Psoas muscle (tissue), 8 donors: Measurements from ENCODE around the gene DISP3. TPM values are rescaled to one million over a fixed set of nuclear protein-coding genes. Genes with fewer than 3 reads are reported as not detected.

ENCODE experiments used
- ATAC-seq, 4 donors: fragments of 200-7000 bp; cut with Tn5 transposase; one replicate each; pipeline ENCODE4 v1.9.1; 2020; ENCODE audit warnings: moderate library complexity in 3 of 4, mild to moderate bottlenecking in 2 of 4
- DNase-seq, 2 donors: peaks; one replicate each; pipeline ENCODE4 v3.0.0-alpha.2; 2020
- H3K27ac ChIP-seq: fragments of 200-600 bp; one replicate; pipeline ENCODE4 v1.8.0; 2022
- H3K27me3 ChIP-seq, 3 donors: fragments of 200-600 bp in 1 of 3; one replicate each; pipeline versions ENCODE4 v1.6.1 to v1.8.0; 2013 to 2022; ENCODE audit warnings: low read length in 2 of 3, mild to moderate bottlenecking in 2 of 3, moderate library complexity in 1 of 3; ENCODE audit not compliant: insufficient read depth in 3 of 3
- H3K36me3 ChIP-seq, 2 donors: fragments of 200-600 bp in 1 of 2; one replicate each; pipeline versions ENCODE4 v1.6.1 to v1.8.0; 2013 to 2022; ENCODE audit warnings: low read depth in 1 of 2, mild to moderate bottlenecking in 1 of 2, moderate library complexity in 1 of 2; ENCODE audit not compliant: insufficient read depth in 1 of 2
- H3K4me1 ChIP-seq: fragments of 200-600 bp; one replicate; pipeline ENCODE4 v1.8.0; 2022
- H3K4me3 ChIP-seq: fragments of 200-600 bp; one replicate; pipeline ENCODE4 v1.8.0; 2022; ENCODE audit warnings: mild to moderate bottlenecking
- H3K9me3 ChIP-seq: fragments of 200-600 bp; one replicate; pipeline ENCODE4 v1.8.0; 2022
- WGBS, 3 donors: extraction: QIAGEN DNeasy Blood & Tissue Kit; methylation state at CpG; one replicate each; pipeline versions ENCODE4 v1.1.6 to v1.1.7; 2013; 5-methylcytosine and 5-hydroxymethylcytosine counted together
- intact Hi-C, 2 donors: fragments of 100-400 bp; cut with DNase I; formaldehyde crosslinking; loops; one replicate each; pipeline versions ENCODE4 v1.11.0 to v1.14.2; 2022
- polyA plus RNA-seq, 3 donors: library from polyadenylated mRNA; stranded (reverse); fragments of 200-250 nt; gene quantifications; one replicate each; pipeline ENCODE4 v1.2.3, GENCODE V29; 2013
- total RNA-seq, 4 donors: library from RNA; stranded (reverse); fragmentation: NEBNext Ultra II Directional in 2 of 4; extraction: Animal tissue kit (Norgen Biotek cat#: 25700) in 2 of 4; gene quantifications; one replicate each; pipeline versions ENCODE4 v1.2.1 to v1.2.4, GENCODE V29; 2021 to 2023
- TF ChIP-seq, protein P1 (sequence below): fragments of 200-600 bp; IDR thresholded peaks from one replicate; pipeline ENCODE4 v1.8.0; 2022; ENCODE audit warnings: antibody characterized with exemption
- donor health status: healthy with polysubstance abuse.
- donor health status: DM: no; HTN: no; CAD: no; lungs with moderate emphysema.
- donor health status: Bipolar disorder and iron deficiency.
- donor health status: healthy.
- donor health status: DM: yes; HTN: yes; CAD: no.
- donor health status: DM: no; HTN: no; CAD: no.
- donor health status: DM: no; HTN: no; CAD: no.
- donor health status: DM: yes; HTN: yes; CAD: no.

DISP3 gene
- total and polyA plus RNA-seq, 7 donors: 0.01 to 0.04 (median 0.02) TPM; not detected in 3

- intact Hi-C loops: no loop called here
- no peak overlapping the region for H3K27ac ChIP-seq
- ATAC-seq (no peak), DNase-seq (no peak)
- H3K4me1 ChIP-seq: no peaks in the 10 kb centered on the region
- H3K9me3 ChIP-seq: no peaks in the 10 kb centered on the region
- TF ChIP-seq, protein P1, sequence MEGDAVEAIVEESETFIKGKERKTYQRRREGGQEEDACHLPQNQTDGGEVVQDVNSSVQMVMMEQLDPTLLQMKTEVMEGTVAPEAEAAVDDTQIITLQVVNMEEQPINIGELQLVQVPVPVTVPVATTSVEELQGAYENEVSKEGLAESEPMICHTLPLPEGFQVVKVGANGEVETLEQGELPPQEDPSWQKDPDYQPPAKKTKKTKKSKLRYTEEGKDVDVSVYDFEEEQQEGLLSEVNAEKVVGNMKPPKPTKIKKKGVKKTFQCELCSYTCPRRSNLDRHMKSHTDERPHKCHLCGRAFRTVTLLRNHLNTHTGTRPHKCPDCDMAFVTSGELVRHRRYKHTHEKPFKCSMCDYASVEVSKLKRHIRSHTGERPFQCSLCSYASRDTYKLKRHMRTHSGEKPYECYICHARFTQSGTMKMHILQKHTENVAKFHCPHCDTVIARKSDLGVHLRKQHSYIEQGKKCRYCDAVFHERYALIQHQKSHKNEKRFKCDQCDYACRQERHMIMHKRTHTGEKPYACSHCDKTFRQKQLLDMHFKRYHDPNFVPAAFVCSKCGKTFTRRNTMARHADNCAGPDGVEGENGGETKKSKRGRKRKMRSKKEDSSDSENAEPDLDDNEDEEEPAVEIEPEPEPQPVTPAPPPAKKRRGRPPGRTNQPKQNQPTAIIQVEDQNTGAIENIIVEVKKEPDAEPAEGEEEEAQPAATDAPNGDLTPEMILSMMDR: no peak
- no peak overlapping the region for H3K4me3 ChIP-seq
- H3K27me3 ChIP-seq: peaks cover 0 to 27% (median 2%) of the 10 kb centered on the region in 3 donors
- 57 to 67% (median 61%) methylated on average over 16 of the region's 16 CpGs for WGBS, 3 donors
- no peaks in the 10 kb centered on the region for H3K36me3 ChIP-seq
These were observed 46.9 kb upstream of the DISP3 start for GRCh38 chr1:11431941-11432507.

DNA sequence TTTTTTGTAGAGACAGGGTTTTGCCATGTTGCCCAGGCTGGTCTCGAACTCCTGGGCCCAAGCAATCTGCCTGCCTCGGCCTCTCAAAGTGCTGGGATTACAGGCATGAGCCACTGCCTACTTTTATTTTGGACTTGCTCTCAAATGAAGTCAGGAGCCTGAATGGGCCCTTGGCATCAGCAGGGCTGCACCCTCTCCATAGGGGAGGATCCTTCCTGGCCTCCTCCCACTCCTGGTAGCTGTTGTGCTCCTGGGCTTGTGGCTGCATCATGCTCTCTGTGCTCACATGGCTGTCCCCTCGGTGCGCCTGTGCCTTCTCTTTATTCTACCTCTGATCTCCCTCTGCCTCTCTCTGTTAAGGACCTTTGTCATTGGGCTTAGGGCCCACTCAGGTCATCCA, 46.4 kb upstream of the DISP3 start:
- no peaks in the 10 kb centered on the region for H3K4me1 ChIP-seq
- peaks cover 0 to 27% (median 2%) of the 10 kb centered on the region in 3 donors for H3K27me3 ChIP-seq
- H3K27ac ChIP-seq: no peak overlapping the region
- 73 to 83% (median 79%) methylated on average over 4 of the region's 4 CpGs for WGBS, 3 donors
- TF ChIP-seq, protein P1: no peak
- ATAC-seq (no peak), DNase-seq (no peak)
- intact Hi-C loops: no loop called here
- H3K36me3 ChIP-seq: no peaks in the 10 kb centered on the region
- H3K4me3 ChIP-seq: no peak overlapping the region
- no peaks in the 10 kb centered on the region for H3K9me3 ChIP-seq

GRCh38 chr1:11434501-11434900, 44.5 kb upstream of the DISP3 start:
- DNase-seq (no peak), ATAC-seq (no peak)
- whole genome bisulfite sequencing, 3 donors: 56 to 77% (median 62%) methylated on average over 5 of the region's 5 CpGs
- Histone ChIP-seq H3K4me3 (no peak overlapping the region), H3K36me3 (no peaks in the 10 kb centered on the region), H3K9me3 (no peaks in the 10 kb centered on the region), H3K27me3 (peaks cover 0 to 39% (median 6%) of the 10 kb centered on the region in 3 donors), H3K4me1 (no peaks in the 10 kb centered on the region), H3K27ac (no peak overlapping the region)
- intact Hi-C loops: no loop called here
- TF ChIP-seq, protein P1: no peak

GRCh38 chr1:11434926-11435325, 44.0 kb upstream of the DISP3 start:
- Histone ChIP-seq H3K27ac (no peak overlapping the region), H3K4me1 (no peaks in the 10 kb centered on the region), H3K4me3 (no peak overlapping the region), H3K36me3 (no peaks in the 10 kb centered on the region), H3K9me3 (no peaks in the 10 kb centered on the region), H3K27me3 (peaks cover 0 to 44% (median 6%) of the 10 kb centered on the region in 3 donors)
- TF ChIP-seq, protein P1: no peak
- 72 to 79% (median 76%) methylated on average over 11 of the region's 11 CpGs for WGBS, 3 donors
- intact Hi-C loops: no loop called here
- ATAC-seq: no peak
- no peak for DNase-seq

GRCh38 chr1:11438996-11439395, 40.0 kb upstream of the DISP3 start:
- Histone ChIP-seq H3K4me3 (no peak overlapping the region), H3K9me3 (no peaks in the 10 kb centered on the region), H3K36me3 (no peaks in the 10 kb centered on the region), H3K27ac (no peak overlapping the region), H3K4me1 (no peaks in the 10 kb centered on the region), H3K27me3 (peaks cover 0 to 45% (median 11%) of the 10 kb centered on the region in 3 donors)
- DNase-seq (no peak), ATAC-seq (no peak)
- TF ChIP-seq, protein P1: no peak
- intact Hi-C loops: no loop called here
- WGBS, 3 donors: 24 to 38% (median 30%) methylated on average over 7 of the region's 7 CpGs
